ENCODE results near the gene CLEC16A. TPM values are rescaled to one million over a fixed set of nuclear protein-coding genes. Genes with fewer than 3 reads are reported as not detected.

CLEC16A gene
- total and polyA plus RNA-seq, 2 donors (not counting 1 experiment from before 2014, with no cell fraction given): 21.9 to 79.5 TPM

DNA sequence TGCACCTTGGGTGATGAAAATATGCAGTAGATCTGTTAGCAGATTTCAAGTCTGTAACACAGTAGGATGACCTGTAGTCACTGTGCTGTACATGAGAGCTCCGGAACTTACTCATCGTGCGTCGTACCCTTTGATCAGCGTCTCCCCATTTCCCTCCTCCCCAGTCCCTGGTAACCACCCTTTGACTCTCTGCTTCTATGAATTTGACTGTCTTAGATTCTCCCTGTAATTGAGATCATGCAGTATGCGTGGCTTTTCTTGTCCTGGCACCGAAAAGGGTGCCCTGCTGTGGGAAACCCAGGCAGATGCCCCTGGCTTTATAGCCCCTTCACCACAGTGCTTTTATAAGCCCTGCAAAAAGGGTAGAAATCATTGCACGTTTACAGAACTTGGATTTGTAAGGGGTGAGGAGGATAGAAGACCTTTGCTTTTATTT, 20.5 kb downstream of the CLEC16A start:
- TF ChIP-seq, protein P1, sequence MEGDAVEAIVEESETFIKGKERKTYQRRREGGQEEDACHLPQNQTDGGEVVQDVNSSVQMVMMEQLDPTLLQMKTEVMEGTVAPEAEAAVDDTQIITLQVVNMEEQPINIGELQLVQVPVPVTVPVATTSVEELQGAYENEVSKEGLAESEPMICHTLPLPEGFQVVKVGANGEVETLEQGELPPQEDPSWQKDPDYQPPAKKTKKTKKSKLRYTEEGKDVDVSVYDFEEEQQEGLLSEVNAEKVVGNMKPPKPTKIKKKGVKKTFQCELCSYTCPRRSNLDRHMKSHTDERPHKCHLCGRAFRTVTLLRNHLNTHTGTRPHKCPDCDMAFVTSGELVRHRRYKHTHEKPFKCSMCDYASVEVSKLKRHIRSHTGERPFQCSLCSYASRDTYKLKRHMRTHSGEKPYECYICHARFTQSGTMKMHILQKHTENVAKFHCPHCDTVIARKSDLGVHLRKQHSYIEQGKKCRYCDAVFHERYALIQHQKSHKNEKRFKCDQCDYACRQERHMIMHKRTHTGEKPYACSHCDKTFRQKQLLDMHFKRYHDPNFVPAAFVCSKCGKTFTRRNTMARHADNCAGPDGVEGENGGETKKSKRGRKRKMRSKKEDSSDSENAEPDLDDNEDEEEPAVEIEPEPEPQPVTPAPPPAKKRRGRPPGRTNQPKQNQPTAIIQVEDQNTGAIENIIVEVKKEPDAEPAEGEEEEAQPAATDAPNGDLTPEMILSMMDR (IDR thresholded peaks at IDR 0.05): no peak
- no peak for TF ChIP-seq EZH2 (IDR thresholded peaks at IDR 0.05; ENCODE audit: borderline replicate concordance, insufficient read depth, low read depth, low read length, poor library complexity, severe bottlenecking)
- WGBS (ENCODE audit: insufficient coverage): 80% methylated on average over 6 of the region's 8 CpGs
- Histone ChIP-seq H3K36me3 (replicated peaks in 1 of 2; ENCODE audit: control extremely low read depth in 1 of 2, control insufficient read depth in 1 of 2, extremely low read depth in 1 of 2, insufficient read depth in 2 of 2, low read length in 1 of 2) (peaks cover 0 to 72% of the 10 kb centered on the region in 2 experiments), H3K9me3 (ENCODE audit: control extremely low read depth in 1 of 3, control insufficient read depth in 2 of 3, insufficient read depth in 1 of 3, low read length in 2 of 3) (no peaks in the 10 kb centered on the region), H2AFZ (ENCODE audit: insufficient read depth, low read depth, low read length, poor library complexity, severe bottlenecking) (no peak overlapping the region), H3K4me2 (replicated peaks; ENCODE audit: low read depth, low read length, poor library complexity, severe bottlenecking) (peak overlapping the region; percentile 57), H3K4me3 (ENCODE audit: control extremely low read depth in 1 of 5, extremely low read depth in 1 of 5, insufficient read depth in 1 of 5, low read depth in 2 of 5, low read length in 4 of 5) (no peak overlapping the region), H3K27me3 (replicated peaks in 1 of 4; ENCODE audit: control extremely low read depth in 1 of 4, control insufficient read depth in 3 of 4, insufficient read depth in 4 of 4, low read length in 3 of 4) (no peaks in the 10 kb centered on the region), H3K4me1 (ENCODE audit: control insufficient read depth in 2 of 2, insufficient read depth in 2 of 2, low read length in 2 of 2) (peaks cover 23 to 27% of the 10 kb centered on the region in 2 donors), H4K20me1 (ENCODE audit: control insufficient read depth, insufficient read depth, low read length, poor library complexity, severe bottlenecking) (peaks cover 11% of the 10 kb centered on the region), H3K27ac (ENCODE audit: low read length in 2 of 2) (peak overlapping the region in 1 of 2 donors; percentile 66), H3K9ac (ENCODE audit: low read length) (peak overlapping the region; percentile 24), H3K79me2 (ENCODE audit: control insufficient read depth, insufficient read depth, low read length) (peaks cover 52% of the 10 kb centered on the region)
- intact Hi-C loops (cut with micrococcal nuclease): loop anchor here (1.0 to 10.0 kb wide), 13 partner anchors 11 to 847 kb away; partner anchors contain the start of gene LITAF
- peaks cover 39% of the 10 kb centered on the region for H3K4me1 Mint-ChIP-seq
- ChIA-PET POLR2A (interaction anchor here (0.6 to 3.6 kb wide), 13 partner anchors 16 to 392 kb away, joined by 3 to 32 read pairs (median 5); partner anchors contain the start of genes CLEC16A, DEXI and SOCS1), CTCF (interaction anchor here (0.5 to 11.4 kb wide), 46 partner anchors 9 to 848 kb away, joined by 3 to 142 read pairs (median 4); partner anchors contain the start of genes CLEC16A, SOCS1, TXNDC11 and ZC3H7A)
- H3K27ac Mint-ChIP-seq: peak overlapping the region; percentile 86
- no peaks in the 10 kb centered on the region for H3K9me3 Mint-ChIP-seq (ENCODE audit: insufficient read depth)
- ATAC-seq (ENCODE audit: low read depth) (peak; percentile 35), DNase-seq (peak; percentile 52)
- no peaks in the 10 kb centered on the region for H3K27me3 Mint-ChIP-seq
- peak overlapping the region; percentile 62 for H3K4me3 Mint-ChIP-seq

DNA sequence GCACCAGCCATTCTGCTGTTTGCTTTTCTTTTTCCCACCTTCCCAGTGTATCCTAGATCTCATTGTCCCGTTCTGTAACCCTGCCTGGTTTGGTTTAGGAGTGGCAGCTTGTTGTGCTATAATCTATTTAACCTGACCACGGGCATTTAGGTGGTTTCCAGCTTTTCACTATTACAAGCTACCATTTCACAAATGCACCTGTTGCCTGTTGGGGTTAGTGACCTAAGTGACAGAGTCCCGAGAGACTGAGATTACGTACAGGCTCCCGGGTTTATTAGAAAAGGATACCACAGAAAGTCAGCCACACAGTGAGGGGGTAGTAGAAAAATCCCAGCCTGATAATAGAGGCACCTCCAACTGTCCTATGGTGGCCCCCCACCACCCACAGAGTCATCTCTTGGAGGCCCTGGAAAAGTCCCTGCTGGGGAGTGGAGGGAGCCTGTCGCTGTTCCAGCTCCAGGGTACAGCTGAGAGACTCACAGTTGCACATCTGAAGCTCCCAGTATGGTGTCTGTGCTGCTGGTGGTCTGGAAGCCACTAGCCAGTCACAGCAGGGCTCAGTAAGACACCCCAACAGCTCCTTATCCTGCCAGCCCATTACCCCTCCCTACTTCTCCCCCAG, 21.2 kb downstream of the CLEC16A start:
- H3K4me1 ChIP-seq (ENCODE audit: control insufficient read depth in 2 of 2, insufficient read depth in 2 of 2, low read length in 2 of 2): peaks cover 23 to 27% of the 10 kb centered on the region in 2 donors
- no peaks in the 10 kb centered on the region for H3K27me3 ChIP-seq (replicated peaks in 1 of 4; ENCODE audit: control extremely low read depth in 1 of 4, control insufficient read depth in 3 of 4, insufficient read depth in 4 of 4, low read length in 3 of 4)
- peak; percentile 82 for DNase-seq
- Mint-ChIP-seq H3K9me3 (ENCODE audit: insufficient read depth) (no peaks in the 10 kb centered on the region), H3K27me3 (no peaks in the 10 kb centered on the region), H3K27ac (peak overlapping the region; percentile 86), H3K4me3 (peak overlapping the region; percentile 62), H3K4me1 (peaks cover 39% of the 10 kb centered on the region)
- peak overlapping the region in 1 of 2 donors; percentile 66 for H3K27ac ChIP-seq (ENCODE audit: low read length in 2 of 2)
- 80% methylated on average over 1 of the region's 6 CpGs for WGBS (ENCODE audit: insufficient coverage)
- H3K9me3 ChIP-seq (ENCODE audit: control extremely low read depth in 1 of 3, control insufficient read depth in 2 of 3, insufficient read depth in 1 of 3, low read length in 2 of 3): no peaks in the 10 kb centered on the region
- intact Hi-C loops (cut with micrococcal nuclease): loop anchor here (1.0 to 10.0 kb wide), 7 partner anchors 129 to 719 kb away; partner anchors contain the start of gene LITAF
- no peak overlapping the region for H2AFZ ChIP-seq (ENCODE audit: insufficient read depth, low read depth, low read length, poor library complexity, severe bottlenecking)
- H3K4me2 ChIP-seq (replicated peaks; ENCODE audit: low read depth, low read length, poor library complexity, severe bottlenecking): peak overlapping the region; percentile 57
- ChIA-PET CTCF (interaction anchor here (0.5 to 11.4 kb wide), 35 partner anchors 9 to 752 kb away, joined by 3 to 142 read pairs (median 4); partner anchors contain the start of genes CLEC16A and SOCS1), POLR2A (interaction anchor here (0.6 to 3.6 kb wide), 13 partner anchors 16 to 405 kb away, joined by 3 to 32 read pairs (median 5); partner anchors contain the start of genes DEXI and SOCS1)
- H3K79me2 ChIP-seq (ENCODE audit: control insufficient read depth, insufficient read depth, low read length): peaks cover 46% of the 10 kb centered on the region
- H3K9ac ChIP-seq (ENCODE audit: low read length): peak overlapping the region; percentile 24
- H3K36me3 ChIP-seq (replicated peaks in 1 of 2; ENCODE audit: control extremely low read depth in 1 of 2, control insufficient read depth in 1 of 2, extremely low read depth in 1 of 2, insufficient read depth in 2 of 2, low read length in 1 of 2): peaks cover 0 to 75% of the 10 kb centered on the region in 2 experiments
- TF ChIP-seq, protein P1 (IDR thresholded peaks at IDR 0.05): no peak
- TF ChIP-seq EZH2 (IDR thresholded peaks at IDR 0.05; ENCODE audit: borderline replicate concordance, insufficient read depth, low read depth, low read length, poor library complexity, severe bottlenecking): no peak
- H3K4me3 ChIP-seq (ENCODE audit: control extremely low read depth in 1 of 5, extremely low read depth in 1 of 5, insufficient read depth in 1 of 5, low read depth in 2 of 5, low read length in 4 of 5): no peak overlapping the region
- peak; percentile 75 for ATAC-seq (ENCODE audit: low read depth)
- H4K20me1 ChIP-seq (ENCODE audit: control insufficient read depth, insufficient read depth, low read length, poor library complexity, severe bottlenecking): peaks cover 11% of the 10 kb centered on the region
